A549 (cell line): ENCODE measurements around the gene ATP6V1B1. TPM values are rescaled to one million over a fixed set of nuclear protein-coding genes. Genes with fewer than 3 reads are reported as not detected.

Experiments used
- ATAC-seq, 2 experiments: fragments of 200-7000 bp in 1 of 2; fragments of >200 bp in 1 of 2; cut with Nextera tagmentation in 1 of 2; cut with Tn5 transposase in 1 of 2; 3 replicates each; pipeline versions ENCODE4 v1.8.0 to v1.9.1; 2018 to 2020; ENCODE audit warnings: mild to moderate bottlenecking in 1 of 2, moderate library complexity in 1 of 2
- CTCF ChIA-PET: fragments of 300-600 bp; sonication (Branson Sonifier 250); formaldehyde crosslinking; extraction: SDS; loops from one replicate; lab custom pipeline; 2021; ENCODE audit warnings: antibody characterized with exemption, inconsistent platforms; lab: Yijun Ruan, JAX
- POLR2A ChIA-PET: fragments of 350-600 bp; formaldehyde crosslinking; extraction: SDS; loops from one replicate; lab custom pipeline; 2021; ENCODE audit warnings: antibody characterized with exemption, inconsistent platforms; lab: Yijun Ruan, JAX
- DNase-seq, 2 experiments: peaks; one replicate each; pipeline versions ENCODE4 v3.0.0 to v3.0.0-alpha.2; 2011 to 2016; ENCODE audit warnings: low read depth in 1 of 2, low spot score in 1 of 2
- FAIRE-seq: peaks from 2 replicates; lab custom pipeline; 2011; peaks lifted over from hg19 to GRCh38; lab: Jason Lieb, UNC
- H3K27ac ChIP-seq, 2 experiments: fragments of >200 bp; sonication (Bioruptor Twin); formaldehyde crosslinking; 3 replicates each; pipeline ENCODE4 v1.5.1; 2016 to 2017
- H3K4me1 ChIP-seq: fragments of >200 bp; sonication (Bioruptor Twin); formaldehyde crosslinking; 3 replicates; pipeline ENCODE4 v1.6.1; 2016
- H3K4me2 ChIP-seq: fragments of >200 bp; sonication (Bioruptor Twin); formaldehyde crosslinking; 3 replicates; pipeline ENCODE4 v1.6.1; 2016
- H3K4me3 ChIP-seq: fragments of >200 bp; sonication (Bioruptor Twin); formaldehyde crosslinking; 3 replicates; pipeline ENCODE4 v1.5.1; 2016
- H3K9me3 ChIP-seq: fragments of >200 bp; sonication (Bioruptor Twin); formaldehyde crosslinking; 3 replicates; pipeline ENCODE4 v1.6.1; 2016
- BCL3 ChIP-seq: fragments of >200 bp; sonication (Bioruptor Twin); formaldehyde crosslinking; IDR thresholded peaks from 3 replicates; pipeline ENCODE4 v1.6.1; 2016
- CEBPB ChIP-seq, 2 experiments: fragments of >200 bp in 1 of 2; sonication (Bioruptor Twin) in 1 of 2; formaldehyde crosslinking in 1 of 2; IDR thresholded peaks; 2 replicates each; pipeline ENCODE4 v1.6.1; 2012 to 2016
- CTCF ChIP-seq: fragments of >200 bp; sonication (Bioruptor Twin); formaldehyde crosslinking; IDR thresholded peaks from 3 replicates; pipeline ENCODE4 v1.5.1; 2016
- EHMT2 ChIP-seq: fragments of 200-600 bp; sonication (generic); IDR thresholded peaks from 2 replicates; pipeline ENCODE4 v1.6.1; 2016; ENCODE audit warnings: antibody characterized with exemption, low read depth, mild to moderate bottlenecking, moderate library complexity
- EP300 ChIP-seq, 2 experiments: fragments of >200 bp; sonication (Bioruptor Twin); formaldehyde crosslinking; IDR thresholded peaks; 2 replicates in 1 of 2; 3 replicates in 1 of 2; pipeline ENCODE4 v1.6.1; 2016 to 2017
- HDAC2 ChIP-seq: fragments of 200-600 bp; sonication (generic); IDR thresholded peaks from 2 replicates; pipeline ENCODE4 v1.6.1; 2016
- HOXB5 ChIP-seq: fragments of 250-450 bp; sonication (Bioruptor Pico); IDR thresholded peaks from 2 replicates; pipeline ENCODE4 v1.5.0; 2020; ENCODE audit warnings: mild to moderate bottlenecking, moderate library complexity
- KDM5A ChIP-seq: fragments of 200-600 bp; sonication (generic); IDR thresholded peaks from 2 replicates; pipeline ENCODE4 v1.6.1; 2016; ENCODE audit warnings: antibody characterized with exemption, mild to moderate bottlenecking
- MAZ ChIP-seq: fragments of 150-350 bp; IDR thresholded peaks from 2 replicates; pipeline ENCODE4 v1.6.1; 2014; ENCODE audit warnings: antibody characterized with exemption, low read depth, low read length, borderline replicate concordance
- MYC ChIP-seq: IDR thresholded peaks from 2 replicates; pipeline ENCODE4 v1.6.1; 2012; ENCODE audit warnings: mild to moderate bottlenecking, inconsistent platforms, low read length, improper control_type of control experiment, borderline replicate concordance
- RFX5 ChIP-seq: fragments of 450-650 bp; IDR thresholded peaks from 2 replicates; pipeline ENCODE4 v1.7.1; 2014; ENCODE audit warnings: antibody characterized with exemption, mild to moderate bottlenecking, moderate library complexity
- TP53 ChIP-seq: fragments of 250-450 bp; sonication (Bioruptor Pico); IDR thresholded peaks from 2 replicates; pipeline ENCODE4 v1.5.0; 2021; ENCODE audit warnings: mild to moderate bottlenecking, moderate library complexity
- ZFP36 ChIP-seq: fragments of 450-650 bp; IDR thresholded peaks from 2 replicates; pipeline ENCODE4 v1.6.1; 2014; ENCODE audit warnings: borderline replicate concordance; ENCODE audit not compliant: partially characterized antibody
- WGBS: methylation state at CpG from one replicate; pipeline ENCODE4 v1.1.6; 2017; ENCODE audit errors: missing lambda C conversion rate; 5-methylcytosine and 5-hydroxymethylcytosine counted together
- polyA plus RNA-seq, 4 experiments: library from polyadenylated mRNA; depleted of rRNA in 3 of 4; stranded (reverse); fragments of >200 nt; fragmentation: RNase III in 1 of 4; extraction: RNeasy Plus Mini Kit Qiagen cat#74134 plus additional on column Dnase treatment in 1 of 4; gene quantifications; 2 replicates in 3 of 4; 3 replicates in 1 of 4; pipeline ENCODE4 v1.2.3, GENCODE V29; 2011 to 2017
- TF ChIP-seq, protein P1 (sequence below): fragments of 450-650 bp; IDR thresholded peaks from 2 replicates; pipeline ENCODE4 v1.6.1; 2014; ENCODE audit warnings: antibody characterized with exemption
- TF ChIP-seq, protein P2 (sequence below): fragments of >200 bp; sonication (Bioruptor Twin); formaldehyde crosslinking; IDR thresholded peaks from 2 replicates; pipeline ENCODE4 v1.6.1; 2016

The ATP6V1B1 gene
- polyA plus RNA-seq, 2 of the 4 experiments (the other 2 are of a cell fraction) = 1.9 to 2.5 TPM

DNA sequence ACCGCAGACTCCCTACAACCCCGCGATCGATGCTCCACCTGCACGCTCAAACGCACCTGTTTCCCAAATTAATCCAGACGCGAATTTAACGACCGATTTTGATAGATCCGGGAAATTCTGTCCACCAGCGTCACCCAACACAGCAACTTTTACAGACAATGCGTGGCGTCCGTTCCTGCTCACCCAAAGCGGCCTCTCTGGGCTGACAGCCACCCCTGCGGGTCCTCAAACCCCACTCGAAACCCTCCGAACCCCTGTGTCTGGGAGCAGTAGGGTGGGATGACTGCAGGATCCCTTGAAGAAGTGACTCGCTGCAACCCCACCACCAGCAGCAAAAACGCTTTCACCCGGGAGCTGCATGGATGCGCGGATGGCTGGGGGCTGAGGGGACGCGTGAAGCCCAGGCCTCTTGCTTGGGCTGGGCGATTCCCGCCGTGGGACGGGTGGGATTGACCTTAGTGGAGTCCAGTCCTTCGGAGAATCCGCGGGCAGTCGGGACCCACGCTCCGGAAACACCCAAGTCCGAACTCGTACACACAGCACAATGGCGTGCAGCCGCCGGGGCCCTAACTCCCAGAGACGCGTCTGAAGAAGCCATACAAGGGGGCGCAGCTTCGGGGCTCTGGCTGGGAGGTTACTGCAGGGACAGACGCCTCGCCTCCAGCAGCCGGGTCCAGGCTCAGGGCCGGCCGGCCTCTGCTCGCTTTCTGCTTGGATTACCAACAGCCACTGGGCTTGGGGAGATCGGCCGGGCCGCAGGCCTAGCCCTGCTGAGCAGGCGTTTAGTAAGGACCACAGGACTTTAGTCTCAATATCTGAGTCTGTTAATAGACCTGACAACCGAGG is 31.1 kb upstream of the ATP6V1B1 start (continued):
- TF ChIP-seq BCL3 (no peak), MAZ (no peak)

- no peak for DNase-seq
- POLR2A ChIA-PET = interaction anchor here (0.6 kb wide), 1 partner anchor 612 kb away, joined by 3 read pairs; the partner anchor contains the start of gene SNRPG
- CTCF ChIA-PET = interaction anchor here (1.4 to 4.3 kb wide), 6 partner anchors 9 to 60 kb away, joined by 3 to 21 read pairs (median 6); no protein-coding TSS in a partner anchor
- H3K9me3 ChIP-seq = no peaks in the 10 kb centered on the region
- no peak for ATAC-seq
- no peak for FAIRE-seq
- H3K4me2 ChIP-seq = no peak overlapping the region
- no peak overlapping the region for H3K4me3 ChIP-seq
- no peak overlapping the region for H3K27ac ChIP-seq
- WGBS = 93% methylated on average over 18 of the region's 18 CpGs
- TF ChIP-seq ZFP36 (no peak), HDAC2 (no peak), MAZ (no peak)
- TF ChIP-seq, protein P1, sequence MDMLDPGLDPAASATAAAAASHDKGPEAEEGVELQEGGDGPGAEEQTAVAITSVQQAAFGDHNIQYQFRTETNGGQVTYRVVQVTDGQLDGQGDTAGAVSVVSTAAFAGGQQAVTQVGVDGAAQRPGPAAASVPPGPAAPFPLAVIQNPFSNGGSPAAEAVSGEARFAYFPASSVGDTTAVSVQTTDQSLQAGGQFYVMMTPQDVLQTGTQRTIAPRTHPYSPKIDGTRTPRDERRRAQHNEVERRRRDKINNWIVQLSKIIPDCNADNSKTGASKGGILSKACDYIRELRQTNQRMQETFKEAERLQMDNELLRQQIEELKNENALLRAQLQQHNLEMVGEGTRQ = no peak
- peaks cover 11% of the 10 kb centered on the region for H3K4me1 ChIP-seq
Observed at GRCh38 chr2:70905443-70906421, 30.0 kb upstream of the ATP6V1B1 start.

DNA sequence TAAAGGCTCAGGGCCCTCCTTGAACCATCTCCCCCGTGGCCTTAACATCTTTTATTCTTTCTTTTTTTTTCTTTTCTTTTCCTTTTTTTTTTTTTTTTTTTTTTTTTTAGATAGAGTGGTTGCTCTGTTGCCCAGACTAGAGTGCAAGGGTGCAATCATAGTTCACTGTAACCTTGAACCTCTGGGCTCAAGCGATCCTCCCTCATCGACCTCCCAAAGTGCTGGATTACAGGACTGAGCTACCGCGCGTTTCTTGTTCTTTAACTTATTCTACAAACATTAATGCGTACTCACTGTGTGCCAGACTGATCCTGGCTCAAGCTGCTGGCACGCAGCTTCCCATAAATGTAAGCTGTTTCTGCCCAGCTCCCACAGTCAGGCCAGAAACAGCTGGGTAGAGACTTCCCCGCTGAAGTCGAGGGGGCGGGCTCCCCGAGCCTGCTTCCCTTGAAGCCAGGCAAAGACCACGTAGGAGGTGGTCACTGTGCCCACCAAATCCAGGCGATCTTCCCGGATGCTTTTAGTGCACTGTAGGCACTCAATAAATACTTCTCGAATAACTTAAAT is 29.2 kb upstream of the ATP6V1B1 start:
- Histone ChIP-seq H3K4me1 (peaks cover 11% of the 10 kb centered on the region), H3K9me3 (no peaks in the 10 kb centered on the region), H3K27ac (no peak overlapping the region), H3K4me2 (no peak overlapping the region), H3K4me3 (no peak overlapping the region)
- ChIA-PET POLR2A (interaction anchor here (0.6 kb wide), 1 partner anchor 613 kb away, joined by 3 read pairs; the partner anchor contains the start of gene SNRPG), CTCF (interaction anchor here (1.5 to 4.3 kb wide), 3 partner anchors 14 to 42 kb away, joined by 5 to 21 read pairs (median 7); no protein-coding TSS in a partner anchor)
- no peak for DNase-seq
- ATAC-seq = no peak
- WGBS = 93% methylated on average over 16 of the region's 16 CpGs
- no peak for FAIRE-seq
- TF ChIP-seq CTCF = no peak
- TF ChIP-seq RFX5 = no peak
- no peak for TF ChIP-seq HOXB5 (CRISPR knock-in tag)
- TF ChIP-seq CEBPB (IDR thresholded peaks at IDR 0.05) = no peak
- no peak for TF ChIP-seq TP53 (CRISPR knock-in tag)
- no peak for TF ChIP-seq EHMT2
- no peak for TF ChIP-seq EP300 (IDR thresholded peaks at IDR 0.05)
- TF ChIP-seq MYC = no peak
- TF ChIP-seq ZFP36 = no peak
- no peak for TF ChIP-seq KDM5A
- TF ChIP-seq, protein P2, sequence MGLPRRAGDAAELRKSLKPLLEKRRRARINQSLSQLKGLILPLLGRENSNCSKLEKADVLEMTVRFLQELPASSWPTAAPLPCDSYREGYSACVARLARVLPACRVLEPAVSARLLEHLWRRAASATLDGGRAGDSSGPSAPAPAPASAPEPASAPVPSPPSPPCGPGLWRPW = no peak
